ENCODE results near the gene MARK3. TPM values are rescaled to one million over a fixed set of nuclear protein-coding genes. Genes with fewer than 3 reads are reported as not detected.

The MARK3 gene
- total RNA-seq, 2 donors from 2014 or later: 87.2 to 147 TPM

- H3K27ac ChIP-seq: peak overlapping the region; percentile 82 to 93 (median 87)
- DNase-seq (no peak), ATAC-seq (no peak)
- no peaks in the 10 kb centered on the region for H3K9me3 ChIP-seq
- H3K4me3 ChIP-seq: no peak overlapping the region
- peaks cover 80% of the 10 kb centered on the region for H3K4me1 ChIP-seq
- intact Hi-C loops (cut with DNase I): no loop called here
- H3K36me3 ChIP-seq (replicated peaks in 1 of 2; ENCODE audit: insufficient read depth in 1 of 2, low read depth in 2 of 2): no peaks in the 10 kb centered on the region
- WGBS, 2 donors: 85 to 86% methylated on average over 11 to 14 of the region's 14 CpGs
- no peaks in the 10 kb centered on the region for H3K27me3 ChIP-seq
- TF ChIP-seq CTCF (IDR thresholded peaks at IDR 0.05) (no peak), POLR2A (IDR thresholded peaks at IDR 0.05) (no peak)
Observed at GRCh38 chr14:103527408-103528145, 142.4 kb downstream of the MARK3 start.

GRCh38 chr14:103528146-103528586 lies 143.0 kb downstream of the MARK3 start:
- DNase-seq (peak in 2 of 4 donors; percentile 49 to 51), ATAC-seq (no peak)
- H3K36me3 ChIP-seq (replicated peaks in 1 of 2; ENCODE audit: insufficient read depth in 1 of 2, low read depth in 2 of 2): peaks cover 0 to under 1% of the 10 kb centered on the region in 2 donors
- peaks cover 74% of the 10 kb centered on the region for H3K4me1 ChIP-seq
- TF ChIP-seq CTCF (IDR thresholded peaks at IDR 0.05): no peak
- TF ChIP-seq POLR2A (IDR thresholded peaks at IDR 0.05): no peak
- H3K27me3 ChIP-seq: no peaks in the 10 kb centered on the region
- H3K27ac ChIP-seq: peak overlapping the region; percentile 82 to 93 (median 87)
- intact Hi-C loops (cut with DNase I): no loop called here
- WGBS, 2 donors: 54 to 57% methylated on average over 5 to 10 of the region's 10 CpGs
- H3K4me3 ChIP-seq: peak overlapping the region; percentile 1 to 10
- no peaks in the 10 kb centered on the region for H3K9me3 ChIP-seq

DNA sequence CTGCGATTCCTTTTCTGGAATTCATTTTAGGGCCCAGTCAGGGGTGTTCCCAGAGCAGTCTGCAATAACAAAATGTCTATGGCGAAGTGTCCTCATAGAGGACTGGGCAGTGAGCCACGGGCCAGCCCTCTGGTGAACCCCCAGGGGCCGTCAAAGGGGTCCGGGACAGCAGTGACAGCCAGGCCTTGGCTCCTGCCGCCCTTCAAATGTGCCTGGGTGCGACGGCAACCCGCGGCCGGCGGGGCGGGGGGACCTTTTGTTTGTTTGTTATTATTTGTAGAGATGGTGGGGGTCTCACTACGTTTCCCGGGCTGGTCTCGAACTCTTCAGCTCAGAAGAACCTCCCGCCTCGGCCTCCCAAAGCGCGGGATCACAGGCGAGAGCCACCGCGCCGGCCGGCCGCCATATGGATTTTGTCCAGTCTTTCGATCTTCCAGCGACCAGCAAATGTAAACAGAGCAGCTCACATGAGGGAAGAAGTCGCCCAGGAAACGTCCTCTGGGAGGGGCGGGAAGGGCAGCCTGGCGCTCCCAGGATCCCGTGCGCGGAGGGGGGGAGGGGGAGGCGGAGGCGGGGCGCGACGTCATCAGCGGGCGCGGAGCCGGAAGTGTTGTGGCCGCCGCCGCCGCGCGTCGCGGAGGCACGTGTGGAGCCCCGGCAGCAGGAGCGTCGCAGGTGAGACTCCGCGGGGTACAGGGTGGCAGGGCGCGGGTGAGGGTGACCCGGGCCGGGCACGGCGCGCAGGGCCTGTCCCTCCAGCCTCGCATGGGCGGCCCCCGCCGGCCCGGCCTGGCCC lies 143.6 kb downstream of the MARK3 start, which contains the start of gene TRMT61A:
TRMT61A (plus strand) TSS at position 610 of the 796 bp plus-strand sequence. CDS start 783 bp downstream, outside the sequence.
- Histone ChIP-seq H3K4me1 (peaks cover 70% of the 10 kb centered on the region), H3K9me3 (no peaks in the 10 kb centered on the region), H3K27me3 (no peaks in the 10 kb centered on the region), H3K4me3 (peak within 1 kb of the TSS; percentile 32 to 95), H3K27ac (peak within 1 kb of the TSS; percentile 82 to 93 (median 87)), H3K36me3 (replicated peaks in 1 of 2; ENCODE audit: insufficient read depth in 1 of 2, low read depth in 2 of 2) (peaks cover 0 to 3% of the 10 kb centered on the region in 2 donors)
- DNase-seq: peak; percentile 92 to 96 (median 94)
- 1 to 5% methylated on average over 7 to 68 of the region's 70 CpGs for WGBS, 2 donors
- ATAC-seq: peak; percentile 95
- TF ChIP-seq POLR2A (IDR thresholded peaks at IDR 0.05) (peak in 2 of 3 donors; percentile 65 to 68), CTCF (IDR thresholded peaks at IDR 0.05) (peak in 1 of 7 experiments; percentile 0)
- intact Hi-C loops (cut with DNase I): no loop called here

DNA sequence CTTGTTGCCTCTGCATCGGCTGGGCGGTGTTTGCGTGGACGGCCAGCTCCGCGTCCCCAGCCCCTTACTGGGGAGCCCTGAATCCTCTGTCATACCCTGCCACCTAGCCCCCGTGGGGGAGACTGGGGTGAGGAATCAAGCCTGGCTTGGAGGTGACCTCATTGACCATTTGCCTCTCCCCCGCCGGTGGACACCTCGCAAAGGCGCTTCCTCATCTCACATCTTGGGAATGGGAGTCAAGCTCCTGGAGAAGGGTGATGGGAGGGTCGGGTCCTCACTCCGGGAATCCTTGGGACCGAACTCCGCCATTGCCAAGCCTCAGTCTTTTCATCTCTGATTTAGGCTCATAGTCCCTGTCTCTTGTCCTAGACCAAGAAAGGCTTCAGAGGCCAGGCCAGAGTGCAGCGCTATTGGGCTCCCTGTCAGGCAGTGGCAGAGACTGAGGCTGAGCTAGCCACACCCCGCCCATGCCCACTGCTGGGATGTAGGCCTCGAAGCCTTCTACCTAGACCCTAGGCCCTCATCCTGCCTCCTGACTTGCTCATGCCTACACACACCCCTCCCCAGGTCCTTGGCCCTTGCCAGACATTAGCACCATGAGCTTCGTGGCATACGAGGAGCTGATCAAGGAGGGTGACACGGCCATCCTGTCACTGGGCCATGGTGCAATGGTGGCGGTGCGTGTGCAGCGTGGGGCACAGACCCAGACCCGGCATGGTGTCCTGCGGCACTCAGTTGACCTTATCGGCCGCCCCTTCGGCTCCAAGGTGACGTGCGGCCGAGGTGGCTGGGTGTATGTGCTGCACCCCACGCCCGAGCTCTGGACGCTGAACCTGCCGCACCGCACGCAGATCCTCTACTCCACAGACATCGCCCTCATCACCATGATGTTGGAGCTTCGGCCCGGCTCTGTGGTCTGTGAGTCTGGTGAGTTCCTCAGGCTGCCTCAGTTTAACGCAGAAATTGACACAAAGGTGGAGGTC lies 144.5 kb downstream of the MARK3 start:
- ATAC-seq: no peak
- Histone ChIP-seq H3K27me3 (no peaks in the 10 kb centered on the region), H3K36me3 (replicated peaks in 1 of 2; ENCODE audit: insufficient read depth in 1 of 2, low read depth in 2 of 2) (peaks cover 0 to 3% of the 10 kb centered on the region in 2 donors), H3K4me3 (peak overlapping the region; percentile 32 to 95), H3K27ac (peak overlapping the region in 3 of 4 donors; percentile 18 to 93 (median 89)), H3K4me1 (peaks cover 61% of the 10 kb centered on the region), H3K9me3 (no peaks in the 10 kb centered on the region)
- intact Hi-C loops (cut with DNase I): no loop called here
- DNase-seq: no peak
- WGBS, 2 donors: 41 to 58% methylated on average over 25 to 42 of the region's 42 CpGs
- TF ChIP-seq CTCF (IDR thresholded peaks at IDR 0.05) (no peak), POLR2A (IDR thresholded peaks at IDR 0.05) (no peak)
